ENCODE results near the gene LTK. TPM values are rescaled to one million over a fixed set of nuclear protein-coding genes. Genes with fewer than 3 reads are reported as not detected.

LTK gene
- total and polyA plus RNA-seq, 8 donors, result 1.6 to 4.0 (median 2.5) TPM

- no peak for DNase-seq
- Histone ChIP-seq H3K4me3 (no peak overlapping the region), H3K4me1 (peaks cover 0 to 4% of the 10 kb centered on the region in 2 donors), H3K27ac (no peak overlapping the region), H3K9me3 (no peaks in the 10 kb centered on the region), H3K27me3 (no peaks in the 10 kb centered on the region), H3K36me3 (peaks cover 0 to 90% of the 10 kb centered on the region in 2 donors)
- intact Hi-C loops (cut with DNase I), result no loop called here
- TF ChIP-seq, protein P1, sequence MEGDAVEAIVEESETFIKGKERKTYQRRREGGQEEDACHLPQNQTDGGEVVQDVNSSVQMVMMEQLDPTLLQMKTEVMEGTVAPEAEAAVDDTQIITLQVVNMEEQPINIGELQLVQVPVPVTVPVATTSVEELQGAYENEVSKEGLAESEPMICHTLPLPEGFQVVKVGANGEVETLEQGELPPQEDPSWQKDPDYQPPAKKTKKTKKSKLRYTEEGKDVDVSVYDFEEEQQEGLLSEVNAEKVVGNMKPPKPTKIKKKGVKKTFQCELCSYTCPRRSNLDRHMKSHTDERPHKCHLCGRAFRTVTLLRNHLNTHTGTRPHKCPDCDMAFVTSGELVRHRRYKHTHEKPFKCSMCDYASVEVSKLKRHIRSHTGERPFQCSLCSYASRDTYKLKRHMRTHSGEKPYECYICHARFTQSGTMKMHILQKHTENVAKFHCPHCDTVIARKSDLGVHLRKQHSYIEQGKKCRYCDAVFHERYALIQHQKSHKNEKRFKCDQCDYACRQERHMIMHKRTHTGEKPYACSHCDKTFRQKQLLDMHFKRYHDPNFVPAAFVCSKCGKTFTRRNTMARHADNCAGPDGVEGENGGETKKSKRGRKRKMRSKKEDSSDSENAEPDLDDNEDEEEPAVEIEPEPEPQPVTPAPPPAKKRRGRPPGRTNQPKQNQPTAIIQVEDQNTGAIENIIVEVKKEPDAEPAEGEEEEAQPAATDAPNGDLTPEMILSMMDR (IDR thresholded peaks at IDR 0.05), result no peak
- ATAC-seq, result no peak
Measured at GRCh38 chr15:41462084-41462795, 51.4 kb downstream of the LTK start.

Other genes with a start within 250 kb of the LTK start
- 1 to 10 TPM; 1.6 to 3.4 TPM for gene OIP5, start 181.2 kb downstream of the LTK start, total RNA-seq
- 10 to 100 TPM in 1 of 6 donors, 1 to 10 TPM in 5; 6.3 to 12.2 (median 7.1) TPM for gene OIP5, start 181.2 kb downstream of the LTK start, polyA plus RNA-seq (ENCODE audit: insufficient read length in 6 of 6)
- gene NUSAP1, start 180.9 kb downstream of the LTK start, total RNA-seq, result 10 to 100 TPM; 10.2 to 27.6 TPM
- 100 to 1,000 TPM in 1 of 6 donors, 10 to 100 TPM in 5; 58.2 to 147 (median 84.4) TPM for gene NUSAP1, start 180.9 kb downstream of the LTK start, polyA plus RNA-seq (ENCODE audit: insufficient read length in 6 of 6)
- gene NDUFAF1, start 111.3 kb downstream of the LTK start, total RNA-seq, result 10 to 100 TPM; 17.7 to 17.8 TPM
- 10 to 100 TPM; 18.0 to 21.2 (median 18.5) TPM for gene NDUFAF1, start 111.3 kb downstream of the LTK start, polyA plus RNA-seq (ENCODE audit: insufficient read length in 6 of 6)
- 10 to 100 TPM; 22.3 to 23.9 TPM for gene RTF1, start 96.7 kb downstream of the LTK start, total RNA-seq
- gene RTF1, start 96.7 kb downstream of the LTK start, polyA plus RNA-seq (ENCODE audit: insufficient read length in 6 of 6), result 10 to 100 TPM; 65.7 to 70.6 (median 69.7) TPM
- gene ITPKA, start 20.0 kb downstream of the LTK start, total RNA-seq, result 1 to 10 TPM in 1 of 2 donors, under 1 TPM in 1; 0.47 to 1.7 TPM
- 1 to 10 TPM in 5 of 6 donors, under 1 TPM in 1; 0.85 to 1.4 (median 1.2) TPM for gene ITPKA, start 20.0 kb downstream of the LTK start, polyA plus RNA-seq (ENCODE audit: insufficient read length in 6 of 6)
- gene RPAP1, start 30.4 kb upstream of the LTK start, total RNA-seq, result 10 to 100 TPM; 30.4 to 32.8 TPM
- gene RPAP1, start 30.4 kb upstream of the LTK start, polyA plus RNA-seq (ENCODE audit: insufficient read length in 6 of 6), result 10 to 100 TPM; 27.6 to 30.8 (median 29.5) TPM
- 10 to 100 TPM; 11.2 to 11.9 TPM for gene TYRO3, start 45.4 kb upstream of the LTK start, total RNA-seq
- 10 to 100 TPM; 39.1 to 63.2 (median 47.8) TPM for gene TYRO3, start 45.4 kb upstream of the LTK start, polyA plus RNA-seq (ENCODE audit: insufficient read length in 6 of 6)
- gene MGA, start 146.6 kb upstream of the LTK start, total RNA-seq, result 10 to 100 TPM; 33.4 to 33.7 TPM
- gene MGA, start 146.6 kb upstream of the LTK start, polyA plus RNA-seq (ENCODE audit: insufficient read length in 6 of 6), result 10 to 100 TPM; 36.5 to 41.7 (median 39.7) TPM